Measurements from ENCODE around the gene NDUFS8.

Gene NDUFS8

DNA sequence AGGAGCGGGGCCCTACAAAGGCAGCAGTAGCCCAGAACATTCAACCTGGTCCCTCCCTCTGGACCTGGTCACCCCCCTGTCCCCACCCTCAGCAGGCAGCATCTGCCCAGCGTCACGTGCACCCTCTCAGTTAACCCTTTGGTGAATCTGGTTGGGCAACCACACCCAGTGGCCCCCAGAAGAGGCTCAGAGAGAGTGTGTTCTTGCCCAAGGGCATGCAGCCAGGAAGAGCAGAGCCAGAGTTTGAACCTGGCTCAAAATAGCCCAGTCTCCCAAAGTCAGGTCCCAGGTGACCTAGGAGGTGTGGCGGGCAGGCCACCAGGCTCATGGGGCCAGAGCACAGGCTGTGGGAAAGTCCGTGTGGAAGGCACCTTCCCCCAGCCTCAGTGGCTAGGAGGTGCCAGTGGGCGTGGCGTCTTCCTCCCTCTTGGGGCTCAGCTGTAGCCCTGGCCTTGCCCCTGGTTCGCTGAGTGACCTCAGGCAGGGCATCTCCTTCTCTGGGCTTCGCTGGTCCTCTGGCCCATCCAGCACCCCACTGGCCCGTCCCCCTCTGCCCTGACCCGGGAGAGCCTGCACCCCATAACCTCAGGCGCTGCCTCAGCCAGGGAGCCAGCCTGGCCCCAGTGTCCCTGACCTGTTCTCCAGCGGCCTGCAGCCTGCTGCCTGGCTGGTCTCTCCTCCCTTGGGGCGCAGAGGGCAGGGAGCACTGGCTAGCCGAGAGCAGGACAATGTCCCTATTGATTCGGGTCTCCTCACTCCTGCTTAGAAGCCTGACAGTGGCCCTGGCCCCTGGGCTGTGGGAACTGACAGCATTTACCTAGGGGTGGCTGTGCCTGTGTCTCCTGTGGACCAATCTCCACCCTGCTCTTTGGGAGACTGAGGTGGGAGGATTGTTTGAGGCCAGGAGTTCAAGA, 13.3 kb upstream of the NDUFS8 start:
- no peak for DNase-seq

DNA sequence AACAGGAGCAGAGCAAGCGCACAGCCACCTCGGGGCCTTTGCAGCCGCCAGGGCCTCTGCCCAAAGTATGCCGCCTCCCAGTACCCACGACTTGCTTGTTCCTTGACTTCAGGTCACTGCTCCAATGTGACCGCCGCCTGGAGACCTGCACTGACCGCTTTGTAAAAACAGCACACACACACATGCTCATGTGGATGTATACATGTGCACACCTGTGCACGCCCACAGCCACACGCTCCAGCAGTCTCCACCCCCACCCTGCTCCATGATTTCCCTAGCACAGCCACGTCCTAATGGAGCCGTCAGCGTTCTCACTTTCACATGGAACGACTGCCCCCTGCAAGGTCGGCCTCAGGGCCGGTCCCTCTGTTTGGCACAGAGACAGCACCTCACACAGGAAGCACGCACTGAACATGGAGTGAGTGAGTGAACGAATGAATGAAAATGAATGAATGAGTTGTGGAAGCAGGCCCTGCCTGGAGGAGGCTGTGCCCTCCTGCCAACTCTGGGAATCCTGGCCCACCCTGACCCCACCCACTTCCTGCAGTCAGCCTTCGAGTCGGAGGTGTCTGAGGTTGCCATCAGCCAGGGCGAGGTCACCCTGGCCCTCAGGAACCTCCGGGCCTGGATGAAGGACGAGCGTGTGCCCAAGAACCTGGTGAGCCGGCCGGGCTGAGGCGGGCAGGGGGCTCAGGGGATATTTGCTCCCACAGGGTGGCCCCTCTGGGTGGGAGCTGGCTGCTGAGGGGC, 12.3 kb upstream of the NDUFS8 start:
- DNase-seq, result no peak

DNA sequence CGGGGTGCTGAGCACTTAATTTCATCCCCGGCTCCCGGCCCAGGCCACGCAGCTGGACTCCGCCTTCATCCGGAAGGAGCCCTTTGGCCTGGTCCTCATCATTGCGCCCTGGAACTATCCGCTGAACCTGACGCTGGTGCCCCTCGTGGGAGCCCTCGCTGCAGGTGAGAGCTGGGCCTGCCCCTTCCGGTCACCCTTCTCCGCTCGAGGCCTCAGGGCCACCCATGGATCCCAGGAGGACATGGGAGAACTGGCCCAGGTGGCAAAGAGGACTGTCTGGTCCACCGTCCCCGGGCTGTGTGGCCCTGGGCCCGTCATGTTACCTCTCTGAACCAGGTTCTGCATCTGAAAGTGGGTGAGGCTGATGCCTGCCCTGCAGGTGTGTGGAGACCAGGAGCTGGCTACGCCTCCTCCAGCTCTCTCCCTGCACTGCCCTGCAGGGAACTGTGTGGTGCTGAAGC, 11.7 kb upstream of the NDUFS8 start:
- DNase-seq, result no peak

DNA sequence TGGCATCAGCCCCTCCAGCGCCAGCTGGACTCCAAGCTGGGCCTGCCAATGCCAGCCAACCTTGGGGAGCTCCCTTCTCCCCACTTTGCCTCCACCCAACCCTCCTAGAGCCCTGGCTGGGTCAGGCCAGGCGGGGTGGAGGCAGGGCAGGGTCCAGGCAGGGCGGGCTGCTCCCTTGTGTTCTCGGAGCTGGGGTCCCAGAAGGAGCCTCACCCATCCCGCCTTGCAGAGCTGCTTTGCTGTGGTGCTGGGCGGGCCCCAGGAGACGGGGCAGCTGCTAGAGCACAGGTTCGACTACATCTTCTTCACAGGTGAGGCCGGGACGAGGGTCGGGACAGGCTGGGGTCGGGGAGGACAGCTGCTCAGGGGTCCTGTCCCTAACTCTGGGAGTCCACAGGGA, 11.0 kb upstream of the NDUFS8 start:
- no peak for DNase-seq

DNA sequence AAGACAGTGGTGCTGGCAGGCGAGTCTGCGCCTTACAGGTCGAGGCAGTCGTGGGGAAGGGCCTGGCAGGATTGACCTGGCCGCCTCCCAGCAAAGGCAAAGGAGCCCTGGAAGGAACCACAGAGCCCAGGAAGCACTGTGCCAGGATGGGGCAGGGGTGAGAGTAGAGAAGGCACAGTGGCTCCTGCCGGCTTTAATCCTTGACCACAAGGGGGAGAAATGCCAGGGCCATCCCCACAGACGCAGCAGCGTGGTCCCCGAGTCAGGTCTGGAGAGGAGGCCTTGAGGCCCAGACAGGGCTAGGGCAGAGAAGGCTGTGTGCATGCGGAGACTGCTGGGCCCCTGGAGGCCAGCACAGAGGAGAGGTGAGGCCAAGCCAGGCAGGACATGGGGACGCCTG, 9.9 kb upstream of the NDUFS8 start:
- no peak for DNase-seq

DNA sequence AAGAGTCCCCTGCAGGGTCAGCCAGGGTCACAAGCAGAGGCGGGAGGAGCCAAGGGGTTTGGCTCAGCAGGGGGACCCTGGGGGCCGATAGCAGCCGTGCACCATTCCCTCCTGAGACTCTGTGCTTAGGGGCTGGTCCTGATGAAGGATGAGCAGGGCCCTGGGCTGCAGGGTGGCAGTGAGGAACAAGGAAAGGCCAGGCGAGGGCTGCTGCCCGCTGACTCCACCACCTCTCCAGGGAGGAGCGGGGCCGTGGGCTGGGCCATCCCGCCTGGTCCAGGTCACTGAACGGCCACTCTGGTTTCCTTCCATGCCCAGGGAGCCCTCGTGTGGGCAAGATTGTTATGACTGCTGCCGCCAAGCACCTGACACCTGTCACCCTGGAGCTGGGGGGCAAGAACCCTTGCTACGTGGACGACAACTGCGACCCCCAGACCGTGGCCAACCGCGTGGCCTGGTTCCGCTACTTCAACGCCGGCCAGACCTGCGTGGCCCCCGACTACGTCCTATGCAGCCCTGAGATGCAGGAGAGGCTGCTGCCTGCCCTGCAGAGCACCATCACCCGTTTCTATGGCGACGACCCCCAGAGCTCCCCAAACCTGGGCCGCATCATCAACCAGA, 9.2 kb upstream of the NDUFS8 start:
- no peak for DNase-seq

DNA sequence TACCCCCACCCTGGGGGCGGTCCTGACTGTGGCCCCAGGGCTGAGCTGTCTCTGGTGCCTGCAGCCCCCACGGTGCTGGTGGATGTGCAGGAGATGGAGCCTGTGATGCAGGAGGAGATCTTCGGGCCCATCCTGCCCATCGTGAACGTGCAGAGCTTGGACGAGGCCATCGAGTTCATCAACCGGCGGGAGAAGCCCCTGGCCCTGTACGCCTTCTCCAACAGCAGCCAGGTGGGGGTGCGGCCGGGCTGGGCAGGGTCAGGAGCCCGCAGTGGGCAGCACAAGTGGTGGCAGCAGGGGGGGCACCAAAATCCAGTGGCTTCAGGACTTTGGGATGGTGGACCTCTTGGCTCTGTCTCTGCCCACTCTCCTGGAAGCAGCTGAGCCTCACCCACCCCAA, 8.0 kb upstream of the NDUFS8 start:
- DNase-seq, result no peak

DNA sequence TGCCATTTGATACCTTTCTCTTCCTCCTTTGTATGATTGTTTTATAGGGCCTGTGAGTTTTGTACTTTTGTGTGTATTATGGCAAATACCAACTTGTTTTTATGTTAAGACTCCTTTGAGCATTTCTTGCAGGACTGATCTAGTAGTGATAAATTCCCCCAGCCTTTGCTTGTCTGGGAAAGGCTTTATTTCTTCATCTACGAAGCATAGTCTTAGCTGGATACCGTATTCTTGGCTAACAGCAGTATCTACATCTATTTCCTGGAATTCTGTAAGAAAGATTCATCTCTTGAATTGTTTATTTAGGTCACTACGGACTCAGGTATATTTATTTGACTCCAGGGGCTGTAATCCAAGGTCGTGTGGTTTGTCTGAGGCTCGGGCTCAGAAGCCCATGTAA, 6.0 kb upstream of the NDUFS8 start:
- no peak for DNase-seq

DNA sequence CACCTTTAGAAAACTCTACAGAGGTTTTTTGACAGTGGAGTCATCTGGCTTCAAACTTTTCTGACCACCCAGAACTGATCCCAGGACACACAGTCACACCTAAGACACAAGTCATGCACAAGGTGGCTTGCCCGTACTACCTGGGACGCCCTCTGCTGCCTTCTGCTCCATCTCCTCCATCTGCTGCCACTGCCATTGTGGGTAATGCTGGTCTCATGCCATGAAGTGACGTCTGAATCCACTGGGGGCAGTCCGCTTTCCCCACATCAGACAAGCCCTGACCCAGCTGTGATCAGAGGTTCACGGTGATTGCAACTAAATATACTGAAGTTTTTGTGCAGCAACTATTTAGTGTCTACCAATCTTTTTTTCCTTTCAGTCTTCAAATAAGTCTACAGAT, 5.4 kb upstream of the NDUFS8 start:
- no peak for DNase-seq

DNA sequence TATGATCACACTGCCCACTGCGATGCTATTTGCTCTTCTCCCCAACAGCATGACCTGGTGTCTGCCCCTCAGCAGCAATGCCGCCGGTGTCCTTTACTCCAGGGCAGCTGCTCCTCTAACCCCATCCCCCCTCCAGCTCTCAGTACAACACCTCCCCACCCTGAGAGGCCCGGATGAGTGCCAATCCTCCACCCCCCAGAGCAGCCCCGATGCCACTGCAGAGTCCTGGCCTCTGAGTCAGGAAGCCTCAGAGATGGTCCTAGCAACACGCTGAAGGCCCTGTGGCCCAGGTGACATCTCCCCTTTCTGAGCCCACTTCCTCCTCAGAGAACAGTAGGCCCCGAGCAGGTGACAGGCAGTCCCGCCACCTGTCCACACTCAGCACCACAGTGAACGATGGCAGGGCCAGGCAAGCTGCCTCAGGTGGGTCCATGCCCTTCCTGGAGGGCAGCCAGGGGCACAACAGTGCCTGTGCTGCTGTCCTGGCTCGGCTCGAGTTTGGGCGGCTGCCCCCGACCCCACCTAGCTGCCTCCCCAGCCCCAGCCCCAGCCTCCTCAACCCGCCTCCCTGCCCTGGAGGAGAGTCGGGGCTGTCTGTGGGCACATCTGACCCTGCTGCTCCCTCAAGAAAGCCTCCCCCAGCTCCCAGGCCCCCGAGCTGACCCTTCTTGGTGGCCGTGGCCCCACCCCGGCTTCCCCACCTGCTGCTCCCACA, 3.9 kb upstream of the NDUFS8 start:
- no peak for DNase-seq

DNA sequence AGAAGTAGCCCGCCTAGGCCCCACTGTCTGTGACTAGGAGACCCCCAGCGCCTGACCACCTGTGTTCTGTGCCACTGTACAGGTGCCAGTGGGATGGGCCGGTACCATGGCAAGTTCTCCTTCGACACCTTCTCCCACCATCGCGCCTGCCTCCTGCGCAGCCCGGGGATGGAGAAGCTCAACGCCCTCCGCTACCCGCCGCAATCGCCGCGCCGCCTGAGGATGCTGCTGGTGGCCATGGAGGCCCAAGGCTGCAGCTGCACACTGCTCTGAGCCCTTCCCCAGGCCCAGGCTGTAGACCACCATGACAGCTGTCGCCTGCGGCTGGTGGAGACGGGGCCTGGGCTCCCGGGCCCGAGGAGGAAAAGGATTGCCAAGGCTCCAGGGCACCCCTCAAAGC, 2.8 kb upstream of the NDUFS8 start:
- DNase-seq, result no peak

DNA sequence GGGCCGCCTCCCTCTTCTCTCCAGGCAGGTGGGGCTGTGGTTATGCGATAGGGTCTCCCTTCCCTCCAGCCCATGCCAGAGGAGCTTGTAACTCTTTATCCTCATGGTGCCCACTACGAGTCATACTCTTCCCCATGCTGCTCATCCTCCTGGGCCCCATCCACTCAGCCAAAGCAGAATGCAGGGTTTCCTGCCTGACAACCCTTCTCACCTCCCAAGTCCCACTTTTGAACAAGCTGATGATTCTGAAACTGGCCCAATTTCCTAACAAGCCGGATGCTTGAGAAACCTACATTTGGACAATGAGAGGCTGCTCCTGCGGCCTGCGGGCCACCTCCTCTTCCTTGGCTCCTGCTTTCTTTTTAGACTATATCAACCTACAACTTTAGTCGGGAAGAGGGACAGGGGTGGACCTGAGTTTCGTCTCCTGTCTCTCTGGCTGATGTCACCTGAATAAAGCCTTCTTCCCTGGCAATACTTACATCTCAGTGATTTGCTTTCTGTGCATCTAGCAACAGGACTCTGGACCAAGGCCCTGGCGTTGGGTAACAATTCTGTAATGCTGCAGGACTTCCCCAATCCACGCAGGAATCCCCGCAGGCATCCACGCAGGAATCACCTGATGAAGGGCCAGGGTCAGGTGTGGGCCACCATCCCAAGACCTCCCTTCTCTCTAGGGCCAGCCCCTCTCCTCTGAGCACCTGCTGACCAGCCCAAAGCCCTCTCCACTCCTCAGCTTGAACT, 1.5 kb upstream of the NDUFS8 start:
- no peak for DNase-seq

DNA sequence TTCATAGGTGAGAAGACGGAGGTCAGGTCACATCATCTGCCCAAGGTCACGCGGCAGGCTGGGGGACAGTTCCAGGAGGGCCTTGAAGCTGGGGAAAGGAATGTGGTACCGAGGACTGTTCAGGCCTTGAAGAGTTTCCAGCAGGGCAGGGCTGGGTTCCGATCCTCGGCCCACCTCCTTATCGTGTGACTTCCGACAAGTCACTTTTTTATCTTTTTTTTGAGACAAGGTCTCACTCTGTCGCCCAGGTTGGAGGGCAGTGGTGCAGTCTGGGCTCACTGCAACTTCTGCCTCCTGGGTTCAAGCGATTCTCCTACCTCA, 623 bp downstream of the NDUFS8 start:
- DNase-seq, result no peak

DNA sequence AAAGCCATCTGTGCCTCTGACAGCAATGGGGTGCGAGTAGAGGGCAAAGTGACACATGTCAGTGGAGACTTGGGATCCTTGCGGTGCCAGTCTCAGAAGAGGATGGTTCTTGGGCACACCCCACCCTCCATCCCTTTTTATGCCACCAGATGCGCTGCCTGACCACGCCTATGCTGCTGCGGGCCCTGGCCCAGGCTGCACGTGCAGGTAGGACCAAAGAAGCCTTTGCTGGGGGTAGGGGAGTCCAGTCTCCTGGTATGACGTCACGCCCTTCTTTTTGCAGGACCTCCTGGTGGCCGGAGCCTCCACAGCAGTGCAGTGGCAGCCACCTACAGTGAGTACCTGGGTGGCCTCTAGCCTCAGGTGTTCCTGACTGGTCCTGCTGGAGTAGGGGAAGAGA, 1.5 kb downstream of the NDUFS8 start:
- DNase-seq, result no peak

DNA sequence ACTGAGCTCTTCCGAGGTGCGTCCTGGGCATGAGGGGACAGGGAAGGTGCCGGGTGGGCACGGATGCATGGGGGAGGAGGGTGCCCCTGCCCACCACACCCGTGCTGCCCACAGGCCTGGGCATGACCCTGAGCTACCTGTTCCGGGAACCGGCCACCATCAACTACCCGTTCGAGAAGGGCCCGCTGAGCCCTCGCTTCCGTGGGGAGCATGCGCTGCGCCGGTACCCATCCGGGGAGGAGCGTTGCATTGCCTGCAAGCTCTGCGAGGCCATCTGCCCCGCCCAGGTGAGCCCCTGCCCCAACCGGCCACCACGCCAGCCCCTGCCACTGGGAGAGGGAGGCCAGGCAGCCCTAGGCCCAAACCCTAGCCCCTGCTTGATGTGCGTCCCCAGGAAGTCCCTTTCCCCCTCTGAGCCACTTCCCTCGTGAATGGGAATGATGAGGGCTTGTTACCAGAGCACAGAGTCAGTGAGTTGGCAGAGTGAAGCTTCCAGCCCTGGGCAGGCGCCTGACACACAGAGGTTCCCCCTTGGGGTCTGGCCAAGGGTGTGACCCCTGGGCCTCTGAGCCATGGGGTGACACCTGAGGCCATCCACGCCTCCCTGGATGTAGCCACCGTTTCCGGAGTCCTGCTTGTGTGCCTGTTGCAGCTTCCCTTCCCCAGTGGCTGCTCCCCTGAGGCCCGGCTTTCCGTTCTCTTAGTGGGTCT, 2.7 kb downstream of the NDUFS8 start:
- DNase-seq, result no peak

DNA sequence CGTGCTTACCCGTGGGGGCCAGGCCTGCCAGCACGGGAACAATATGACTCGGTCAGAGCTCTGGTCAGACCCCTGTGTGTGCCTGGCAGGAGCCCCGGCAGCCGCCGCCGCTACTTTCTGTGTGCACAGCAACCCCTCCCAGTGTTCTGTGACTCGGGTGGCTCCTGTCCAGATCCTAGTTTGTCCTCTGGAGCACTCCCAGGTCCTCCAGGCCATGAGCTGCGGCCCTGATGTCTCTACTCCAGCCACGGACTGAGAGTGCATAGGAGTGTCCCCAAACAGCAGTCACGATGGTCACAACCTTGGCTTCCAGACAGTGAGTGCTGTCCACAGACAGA, 3.2 kb downstream of the NDUFS8 start:
- no peak for DNase-seq

DNA sequence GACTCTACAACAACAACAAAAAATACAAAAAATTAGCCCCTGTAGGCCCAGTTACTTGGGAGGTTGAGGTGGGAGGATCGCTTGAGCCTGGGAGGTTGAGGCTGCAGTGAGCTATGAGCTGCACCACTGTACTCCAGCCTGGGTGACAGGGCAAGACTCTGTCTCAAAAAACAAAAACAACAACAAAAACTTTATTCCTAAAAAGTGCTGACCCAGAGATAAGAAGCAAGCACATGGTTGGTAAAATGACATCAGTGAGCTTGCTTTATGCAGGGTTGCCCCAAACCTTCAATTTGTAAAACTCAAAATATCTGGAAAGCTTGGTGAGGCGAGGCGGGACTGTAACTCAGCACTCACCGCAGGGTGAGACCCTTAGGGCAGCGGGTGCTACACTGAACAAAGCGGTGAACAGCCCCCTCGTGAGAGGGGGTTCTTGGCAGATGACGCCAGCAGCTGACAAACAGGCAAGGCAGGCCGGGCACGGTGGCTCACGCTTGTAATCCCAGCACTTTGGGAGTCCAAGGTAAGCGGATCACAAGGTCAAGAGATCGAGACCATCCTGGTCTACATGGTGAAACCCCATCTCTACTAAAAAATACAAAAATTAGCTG, 4.9 kb downstream of the NDUFS8 start:
- no peak for DNase-seq

DNA sequence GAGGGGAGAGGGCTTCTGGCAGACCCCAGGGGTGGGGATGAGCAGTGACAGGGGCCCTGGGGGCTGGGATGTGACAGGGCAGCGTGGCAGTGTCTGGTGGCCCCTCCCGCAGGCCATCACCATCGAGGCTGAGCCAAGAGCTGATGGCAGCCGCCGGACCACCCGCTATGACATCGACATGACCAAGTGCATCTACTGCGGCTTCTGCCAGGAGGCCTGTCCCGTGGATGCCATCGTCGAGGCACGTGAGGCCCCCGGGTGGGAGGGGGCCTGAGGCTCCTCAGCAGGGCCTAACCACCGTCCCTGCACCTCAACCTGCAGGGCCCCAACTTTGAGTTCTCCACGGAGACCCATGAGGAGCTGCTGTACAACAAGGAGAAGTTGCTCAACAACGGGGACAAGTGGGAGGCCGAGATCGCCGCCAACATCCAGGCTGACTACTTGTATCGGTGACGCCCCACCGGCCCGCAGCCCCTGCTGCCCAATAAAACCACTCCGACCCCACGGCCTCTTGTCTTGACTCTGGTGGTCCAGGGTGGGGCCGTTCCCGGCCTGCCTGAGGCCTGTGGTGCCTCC, 5.7 kb downstream of the NDUFS8 start:
- DNase-seq, result no peak

DNA sequence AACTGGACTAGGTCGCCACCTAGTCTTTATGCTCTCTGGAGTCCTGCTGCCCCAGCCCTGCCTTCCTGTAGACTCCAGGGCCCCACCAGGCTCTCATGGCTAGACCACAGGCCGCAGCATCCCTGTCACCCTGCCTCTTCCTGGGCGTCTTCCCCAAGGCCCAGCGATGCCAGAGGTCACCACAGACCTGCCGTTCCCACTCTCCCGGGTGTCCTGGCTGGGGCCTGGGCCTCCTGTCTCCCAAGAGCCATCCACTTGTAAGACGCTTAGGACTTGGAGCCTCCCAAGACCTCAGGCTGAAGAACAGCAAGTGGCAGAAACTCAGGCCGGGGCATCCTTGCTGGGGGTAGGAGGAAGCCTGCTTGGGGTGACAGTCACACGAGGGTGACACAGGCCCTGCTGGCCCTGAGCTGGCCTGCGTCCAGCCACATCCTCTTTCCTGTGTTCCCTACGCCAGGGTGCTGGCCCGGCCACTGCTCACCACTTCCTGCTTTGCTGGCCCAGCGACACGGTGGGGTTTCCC, 6.3 kb downstream of the NDUFS8 start:
- no peak for DNase-seq

DNA sequence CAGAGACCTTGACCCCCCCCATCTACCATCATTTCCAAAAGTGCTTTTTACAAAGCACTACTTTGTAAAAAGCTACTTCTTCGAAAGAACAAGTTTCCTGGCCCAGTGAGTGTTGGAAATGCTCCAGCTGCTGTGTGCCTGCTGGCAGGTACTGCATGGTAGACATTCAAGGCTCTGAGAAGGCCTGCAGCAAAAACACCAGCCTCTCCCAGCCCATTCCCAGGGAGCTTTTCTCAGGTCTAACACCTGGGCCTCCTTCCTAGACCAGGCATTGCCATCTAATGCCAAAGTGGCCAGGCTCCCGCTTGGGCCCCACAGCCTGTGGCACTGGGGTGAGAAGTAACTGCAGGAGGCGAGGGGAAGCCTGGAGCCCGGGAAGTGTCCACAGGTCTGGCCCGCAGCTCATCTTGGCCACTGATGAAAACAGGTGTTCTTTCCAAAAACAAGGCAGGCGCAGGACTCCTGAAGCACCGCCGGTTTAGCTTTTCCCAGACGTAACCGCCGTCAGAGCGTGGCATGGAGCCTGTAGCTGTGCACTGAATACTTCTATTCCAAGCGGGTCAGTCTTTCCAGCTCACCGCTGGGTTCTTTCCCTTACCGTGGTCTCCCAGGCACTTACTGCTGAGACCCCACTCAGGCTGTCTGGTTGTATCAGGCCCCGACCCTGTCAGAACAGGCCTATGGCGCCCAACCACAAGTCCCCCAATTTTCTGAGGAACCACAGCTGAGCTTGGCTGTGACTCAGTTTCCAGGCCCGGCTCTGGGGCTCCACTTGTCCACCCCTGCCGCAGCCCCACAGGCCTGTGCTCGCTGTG, 7.1 kb downstream of the NDUFS8 start:
- DNase-seq, result no peak

All from activated CD4-positive, alpha-beta T cell treated with anti-CD3 and anti-CD28 coated beads for 4 hours (primary cell).